22Rv1 (cell line): Measurements from ENCODE around the gene FGF1.

ENCODE experiments used
- ZFX ChIP-seq: fragments of 450-650 bp; IDR thresholded peaks from 2 replicates; pipeline ENCODE4 v1.6.1; 2017; ENCODE audit warnings: antibody characterized with exemption, borderline replicate concordance
- TF ChIP-seq, protein P1 (sequence below): fragments of 450-650 bp; IDR thresholded peaks from 2 replicates; pipeline ENCODE4 v1.5.1; 2017; ENCODE audit warnings: mild to moderate bottlenecking

DNA sequence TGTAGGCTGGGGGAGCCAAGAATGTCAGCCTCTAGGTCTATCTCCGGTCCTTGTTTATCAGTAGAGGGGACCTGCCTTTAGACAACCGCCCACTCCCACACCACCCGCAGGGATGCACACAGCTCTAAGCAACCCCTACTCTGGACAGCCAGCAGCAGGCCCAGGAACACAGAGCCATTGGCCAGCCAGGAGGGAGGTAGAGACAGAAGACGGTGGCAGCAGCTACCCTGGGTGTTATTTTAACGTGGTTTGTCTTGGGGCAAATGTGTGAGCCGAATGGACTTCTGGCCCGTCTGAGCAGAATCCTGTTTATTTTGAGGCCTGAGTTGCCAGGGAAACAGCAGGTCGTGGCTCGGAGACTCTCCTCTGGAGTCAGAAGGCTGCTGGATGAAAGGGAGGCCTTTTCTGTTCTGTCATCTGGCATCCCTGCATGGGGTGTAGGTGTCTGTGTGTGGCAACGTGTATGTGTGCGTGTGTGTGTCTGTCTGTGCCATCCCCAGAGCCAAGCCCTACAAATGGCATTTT is 382 bp upstream of the FGF1 start:
- TF ChIP-seq, protein P1, sequence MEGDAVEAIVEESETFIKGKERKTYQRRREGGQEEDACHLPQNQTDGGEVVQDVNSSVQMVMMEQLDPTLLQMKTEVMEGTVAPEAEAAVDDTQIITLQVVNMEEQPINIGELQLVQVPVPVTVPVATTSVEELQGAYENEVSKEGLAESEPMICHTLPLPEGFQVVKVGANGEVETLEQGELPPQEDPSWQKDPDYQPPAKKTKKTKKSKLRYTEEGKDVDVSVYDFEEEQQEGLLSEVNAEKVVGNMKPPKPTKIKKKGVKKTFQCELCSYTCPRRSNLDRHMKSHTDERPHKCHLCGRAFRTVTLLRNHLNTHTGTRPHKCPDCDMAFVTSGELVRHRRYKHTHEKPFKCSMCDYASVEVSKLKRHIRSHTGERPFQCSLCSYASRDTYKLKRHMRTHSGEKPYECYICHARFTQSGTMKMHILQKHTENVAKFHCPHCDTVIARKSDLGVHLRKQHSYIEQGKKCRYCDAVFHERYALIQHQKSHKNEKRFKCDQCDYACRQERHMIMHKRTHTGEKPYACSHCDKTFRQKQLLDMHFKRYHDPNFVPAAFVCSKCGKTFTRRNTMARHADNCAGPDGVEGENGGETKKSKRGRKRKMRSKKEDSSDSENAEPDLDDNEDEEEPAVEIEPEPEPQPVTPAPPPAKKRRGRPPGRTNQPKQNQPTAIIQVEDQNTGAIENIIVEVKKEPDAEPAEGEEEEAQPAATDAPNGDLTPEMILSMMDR, result no peak
- no peak for TF ChIP-seq ZFX
